Tibial nerve (tissue), 3 donors: ENCODE measurements around the gene CST4.

ENCODE experiments used
- CTCF ChIP-seq, 5 experiments: fragments of 200-600 bp in 3 of 5; fragments of 450-650 bp in 2 of 5; sonication (generic) in 3 of 5; IDR thresholded peaks; one replicate each; pipeline ENCODE4 v1.5.1; 2016 to 2019; ENCODE audit warnings: antibody characterized with exemption in 5 of 5, mild to moderate bottlenecking in 3 of 5, moderate library complexity in 2 of 5
- POLR2A ChIP-seq, 2 donors: fragments of 450-650 bp; IDR thresholded peaks; one replicate each; pipeline ENCODE4 v1.6.1; 2017; ENCODE audit warnings: antibody characterized with exemption in 2 of 2, mild to moderate bottlenecking in 2 of 2, moderate library complexity in 2 of 2

- no peak for TF ChIP-seq CTCF (IDR thresholded peaks at IDR 0.05)
- TF ChIP-seq POLR2A (IDR thresholded peaks at IDR 0.05) = no peak
Observed at GRCh38 chr20:23683281-23683680, 5.6 kb downstream of the CST4 start.
